GM21723 (cell line): ENCODE data around the gene RPRD1A.
"Not testable (repeated sequence)": the region's sequence is repeated elsewhere in the genome, so short reads cannot be mapped to it uniquely, and the experiment has no call there.

Source experiments
- ATAC-seq: cut with Tn5 transposase; IDR thresholded peaks from one replicate; pipeline ENCODE4 v1.9.1; 2021; ENCODE audit warnings: mild to moderate bottlenecking, moderate library complexity; ENCODE audit not compliant: unreplicated experiment

Gene RPRD1A

GRCh38 chr18:36031903-36032302, 35.5 kb downstream of the RPRD1A start:
- no peak for ATAC-seq

- ATAC-seq, result no peak
These were observed 36.0 kb downstream of the RPRD1A start for GRCh38 chr18:36031407-36031806.

GRCh38 chr18:36028859-36029258, 38.5 kb downstream of the RPRD1A start:
- no peak for ATAC-seq

GRCh38 chr18:36025025-36025424, 42.3 kb downstream of the RPRD1A start:
- no peak for ATAC-seq

GRCh38 chr18:36024241-36024640, 43.1 kb downstream of the RPRD1A start:
- not testable (repeated sequence) for ATAC-seq

GRCh38 chr18:36023336-36023735, 44.0 kb downstream of the RPRD1A start:
- no peak for ATAC-seq

- no peak for ATAC-seq
These were observed 47.1 kb downstream of the RPRD1A start for GRCh38 chr18:36020174-36020711.

GRCh38 chr18:36017232-36017631, 50.1 kb downstream of the RPRD1A start:
- ATAC-seq, result no peak

- peak; percentile 96 for ATAC-seq
These were observed 51.7 kb downstream of the RPRD1A start for GRCh38 chr18:36015629-36016028.

GRCh38 chr18:36012891-36013290, 54.5 kb downstream of the RPRD1A start:
- ATAC-seq, result no peak

- no peak for ATAC-seq
These were observed 58.1 kb downstream of the RPRD1A start for GRCh38 chr18:36009214-36009613.

GRCh38 chr18:36006997-36007396, 60.4 kb downstream of the RPRD1A start:
- no peak for ATAC-seq

GRCh38 chr18:35999925-36000324, 67.4 kb downstream of the RPRD1A start:
- ATAC-seq, result no peak

- no peak for ATAC-seq
These were observed 68.4 kb downstream of the RPRD1A start for GRCh38 chr18:35998967-35999366.

- ATAC-seq, result no peak
These were observed 74.3 kb downstream of the RPRD1A start for GRCh38 chr18:35993013-35993412.

- no peak for ATAC-seq
These were observed 75.7 kb downstream of the RPRD1A start for GRCh38 chr18:35991696-35992095.

- ATAC-seq, result no peak
These were observed 83.5 kb downstream of the RPRD1A start for GRCh38 chr18:35983818-35984217.

GRCh38 chr18:35983147-35983546, 84.2 kb downstream of the RPRD1A start:
- ATAC-seq, result no peak

- no peak for ATAC-seq
These were observed 84.8 kb downstream of the RPRD1A start for GRCh38 chr18:35982409-35983114.

GRCh38 chr18:35979112-35979511, 88.2 kb downstream of the RPRD1A start:
- ATAC-seq, result no peak

- no peak for ATAC-seq
These were observed 93.2 kb downstream of the RPRD1A start for GRCh38 chr18:35974181-35974580.

- ATAC-seq, result no peak
These were observed 93.7 kb downstream of the RPRD1A start for GRCh38 chr18:35973650-35974049.
